ENCODE measurements around the gene SLC38A1. TPM values are rescaled to one million over a fixed set of nuclear protein-coding genes. Genes with fewer than 3 reads are reported as not detected.

SLC38A1 gene
- total RNA-seq, 4 donors from 2014 or later: 173 to 200 (median 193) TPM

DNA sequence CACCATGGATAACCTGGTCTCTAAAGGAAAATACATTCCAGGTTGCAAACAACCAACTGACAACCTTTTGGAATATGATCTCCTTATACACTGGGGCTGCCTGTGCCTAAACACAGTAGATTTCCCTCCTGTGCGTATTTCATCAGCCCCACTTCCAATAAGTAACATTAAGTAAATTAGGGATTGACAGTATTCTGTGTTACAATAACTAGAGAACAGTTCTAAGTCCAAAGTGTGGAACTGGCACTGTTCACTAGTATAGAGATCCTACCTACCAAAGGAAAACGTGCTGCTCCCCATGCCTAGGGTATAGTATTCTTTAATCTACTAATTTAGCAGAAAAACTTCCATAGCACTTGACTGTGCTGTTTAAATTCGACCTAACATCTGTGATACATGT lies 82.8 kb downstream of the SLC38A1 start:
- Histone ChIP-seq H3K36me3 (no peaks in the 10 kb centered on the region), H3K4me1 (peaks cover 8 to 32% (median 17%) of the 10 kb centered on the region in 4 donors), H3K4me3 (no peak overlapping the region), H3K27me3 (no peaks in the 10 kb centered on the region), H3K9me3 (no peaks in the 10 kb centered on the region), H3K27ac (replicated peaks in 1 of 4) (no peak overlapping the region)
- TF ChIP-seq, protein P1, sequence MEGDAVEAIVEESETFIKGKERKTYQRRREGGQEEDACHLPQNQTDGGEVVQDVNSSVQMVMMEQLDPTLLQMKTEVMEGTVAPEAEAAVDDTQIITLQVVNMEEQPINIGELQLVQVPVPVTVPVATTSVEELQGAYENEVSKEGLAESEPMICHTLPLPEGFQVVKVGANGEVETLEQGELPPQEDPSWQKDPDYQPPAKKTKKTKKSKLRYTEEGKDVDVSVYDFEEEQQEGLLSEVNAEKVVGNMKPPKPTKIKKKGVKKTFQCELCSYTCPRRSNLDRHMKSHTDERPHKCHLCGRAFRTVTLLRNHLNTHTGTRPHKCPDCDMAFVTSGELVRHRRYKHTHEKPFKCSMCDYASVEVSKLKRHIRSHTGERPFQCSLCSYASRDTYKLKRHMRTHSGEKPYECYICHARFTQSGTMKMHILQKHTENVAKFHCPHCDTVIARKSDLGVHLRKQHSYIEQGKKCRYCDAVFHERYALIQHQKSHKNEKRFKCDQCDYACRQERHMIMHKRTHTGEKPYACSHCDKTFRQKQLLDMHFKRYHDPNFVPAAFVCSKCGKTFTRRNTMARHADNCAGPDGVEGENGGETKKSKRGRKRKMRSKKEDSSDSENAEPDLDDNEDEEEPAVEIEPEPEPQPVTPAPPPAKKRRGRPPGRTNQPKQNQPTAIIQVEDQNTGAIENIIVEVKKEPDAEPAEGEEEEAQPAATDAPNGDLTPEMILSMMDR (IDR thresholded peaks at IDR 0.05): no peak
- TF ChIP-seq POLR2AphosphoS5 (IDR thresholded peaks at IDR 0.05) (no peak), EP300 (IDR thresholded peaks at IDR 0.05) (no peak), POLR2A (IDR thresholded peaks at IDR 0.05; ENCODE audit: low read depth) (no peak)
- DNase-seq (ENCODE audit: extremely low spot score): no peak
- intact Hi-C loops (cut with DNase I): no loop called here
- 93% methylated on average over 3 of the region's 3 CpGs for WGBS

GRCh38 chr12:46185686-46186085 lies 83.2 kb downstream of the SLC38A1 start:
- H3K27me3 ChIP-seq: no peaks in the 10 kb centered on the region

GRCh38 chr12:46184798-46185595 lies 83.8 kb downstream of the SLC38A1 start:
- Histone ChIP-seq H3K9me3 (no peaks in the 10 kb centered on the region), H3K36me3 (no peaks in the 10 kb centered on the region), H3K4me1 (peaks cover 8 to 32% (median 17%) of the 10 kb centered on the region in 4 donors), H3K4me3 (no peak overlapping the region), H3K27me3 (no peaks in the 10 kb centered on the region), H3K27ac (replicated peaks in 1 of 4) (peak overlapping the region in 2 of 4 donors; percentile 6 to 12)
- intact Hi-C loops (cut with DNase I): no loop called here
- no peak for TF ChIP-seq POLR2AphosphoS5 (IDR thresholded peaks at IDR 0.05)
- TF ChIP-seq EP300 (IDR thresholded peaks at IDR 0.05): no peak
- TF ChIP-seq, protein P1 (IDR thresholded peaks at IDR 0.05): no peak
- TF ChIP-seq POLR2A (IDR thresholded peaks at IDR 0.05; ENCODE audit: low read depth): no peak
- WGBS: 73% methylated on average over 13 of the region's 13 CpGs
- DNase-seq (ENCODE audit: extremely low spot score): no peak

More at GRCh38 chr12:46185686-46186085, 83.2 kb downstream of the SLC38A1 start:
- Histone ChIP-seq H3K36me3 (no peaks in the 10 kb centered on the region), H3K4me1 (peaks cover 8 to 32% (median 17%) of the 10 kb centered on the region in 4 donors), H3K27ac (replicated peaks in 1 of 4) (no peak overlapping the region), H3K4me3 (no peak overlapping the region), H3K9me3 (no peaks in the 10 kb centered on the region)
- intact Hi-C loops (cut with DNase I): no loop called here
- TF ChIP-seq, protein P1 (IDR thresholded peaks at IDR 0.05): no peak
- TF ChIP-seq POLR2A (IDR thresholded peaks at IDR 0.05; ENCODE audit: low read depth) (no peak), EP300 (IDR thresholded peaks at IDR 0.05) (no peak), POLR2AphosphoS5 (IDR thresholded peaks at IDR 0.05) (no peak)
- WGBS: 89% methylated on average over 3 of the region's 3 CpGs
- DNase-seq (ENCODE audit: extremely low spot score): no peak

- DNase-seq (ENCODE audit: extremely low spot score): no peak
- intact Hi-C loops (cut with DNase I): no loop called here
- Histone ChIP-seq H3K27me3 (no peaks in the 10 kb centered on the region), H3K9me3 (no peaks in the 10 kb centered on the region), H3K27ac (replicated peaks in 1 of 4) (no peak overlapping the region), H3K4me1 (peaks cover 8 to 28% (median 16%) of the 10 kb centered on the region in 4 donors), H3K36me3 (no peaks in the 10 kb centered on the region), H3K4me3 (no peak overlapping the region)
- TF ChIP-seq, protein P1 (IDR thresholded peaks at IDR 0.05): no peak
- TF ChIP-seq EP300 (IDR thresholded peaks at IDR 0.05) (no peak), POLR2AphosphoS5 (IDR thresholded peaks at IDR 0.05) (no peak), POLR2A (IDR thresholded peaks at IDR 0.05; ENCODE audit: low read depth) (no peak)
- WGBS: 74% methylated on average over 2 of the region's 2 CpGs
Observed at GRCh38 chr12:46183112-46183511, 85.7 kb downstream of the SLC38A1 start.

All from esophagus muscularis mucosa (tissue), 4 donors.